Transverse colon (tissue), 4 donors: ENCODE results near the gene FAAH. TPM values are rescaled to one million over a fixed set of nuclear protein-coding genes. Genes with fewer than 3 reads are reported as not detected.

Experiments
- DNase-seq: peaks from one replicate; pipeline ENCODE4 v3.0.0-alpha.2; 2019
- H3K27ac ChIP-seq, 4 donors: fragments of 200-600 bp; sonication (generic); 2 replicates each; pipeline ENCODE4 v1.5.1; 2016 to 2018; ENCODE audit warnings: inconsistent platforms in 4 of 4
- H3K27me3 ChIP-seq: fragments of 200-600 bp; sonication (generic); 2 replicates; pipeline ENCODE4 v1.5.1; 2017; ENCODE audit warnings: inconsistent platforms
- H3K36me3 ChIP-seq, 4 donors: fragments of 200-600 bp; sonication (generic); 2 replicates each; pipeline ENCODE4 v1.5.1; 2017 to 2019; ENCODE audit warnings: inconsistent platforms in 4 of 4
- H3K4me1 ChIP-seq, 4 donors: fragments of 200-600 bp; sonication (generic); 2 replicates each; pipeline ENCODE4 v1.5.1; 2017 to 2020; ENCODE audit warnings: inconsistent platforms in 4 of 4
- H3K4me3 ChIP-seq, 4 donors: fragments of 200-600 bp; sonication (generic); 1 replicate in 1 of 4; 2 replicates in 3 of 4; pipeline versions ENCODE4 v1.5.1 to v1.6.1; 2017 to 2019; ENCODE audit warnings: inconsistent platforms in 4 of 4
- H3K9me3 ChIP-seq, 2 donors: fragments of 200-600 bp; sonication (generic); 2 replicates each; pipeline ENCODE4 v1.5.1; 2017 to 2019; ENCODE audit warnings: inconsistent platforms in 2 of 2
- EP300 ChIP-seq: sonication (generic); formaldehyde crosslinking; IDR thresholded peaks from one replicate; pipeline ENCODE4 v1.6.1; 2017; ENCODE audit warnings: antibody characterized with exemption, low read depth
- POLR2A ChIP-seq: fragments of 450-650 bp; IDR thresholded peaks from one replicate; pipeline ENCODE4 v1.6.1; 2016; ENCODE audit warnings: antibody characterized with exemption, mild to moderate bottlenecking, moderate library complexity
- POLR2AphosphoS5 ChIP-seq, 3 donors: sonication (generic); formaldehyde crosslinking; IDR thresholded peaks; one replicate each; pipeline ENCODE4 v1.6.1; 2016; ENCODE audit warnings: antibody characterized with exemption in 3 of 3
- WGBS, 2 donors: methylation state at CpG; one replicate each; pipeline ENCODE4 v1.1.5; 2018; ENCODE audit warnings: low coverage in 1 of 2; 5-methylcytosine and 5-hydroxymethylcytosine counted together
- in situ Hi-C, 4 donors: fragments of 200-750 bp; cut with MboI; loops; one replicate each; pipeline versions ENCODE4 v1.15.0 to v1.15.1; 2017; ENCODE audit warnings: low sequenced_read_pairs in 3 of 4, low pct_ligation_motif_present in 1 of 4, low pct_unique_long_range_greater_than_20kb in 1 of 4
- intact Hi-C: fragments of 100-400 bp; cut with DNase I; formaldehyde crosslinking; loops from one replicate; pipeline ENCODE4 v1.15.1; 2023; ENCODE audit warnings: low total_unique reads
- total RNA-seq, 4 donors: library from RNA; depleted of rRNA; stranded (reverse); fragments of >200 nt; gene quantifications; one replicate each; pipeline ENCODE4 v1.1.0, GENCODE V29; 2016
- TF ChIP-seq, protein P1 (sequence below), 5 experiments: fragments of 200-600 bp in 3 of 5; fragments of 450-650 bp in 2 of 5; sonication (generic) in 3 of 5; IDR thresholded peaks; 1 replicate in 2 of 5; 2 replicates in 3 of 5; pipeline ENCODE4 v1.5.1; 2016 to 2017; ENCODE audit warnings: antibody characterized with exemption in 5 of 5, inconsistent platforms in 3 of 5, mild to moderate bottlenecking in 2 of 5, moderate library complexity in 1 of 5

The FAAH gene
- total RNA-seq, 4 donors from 2014 or later = 90.8 to 349 (median 141) TPM

DNA sequence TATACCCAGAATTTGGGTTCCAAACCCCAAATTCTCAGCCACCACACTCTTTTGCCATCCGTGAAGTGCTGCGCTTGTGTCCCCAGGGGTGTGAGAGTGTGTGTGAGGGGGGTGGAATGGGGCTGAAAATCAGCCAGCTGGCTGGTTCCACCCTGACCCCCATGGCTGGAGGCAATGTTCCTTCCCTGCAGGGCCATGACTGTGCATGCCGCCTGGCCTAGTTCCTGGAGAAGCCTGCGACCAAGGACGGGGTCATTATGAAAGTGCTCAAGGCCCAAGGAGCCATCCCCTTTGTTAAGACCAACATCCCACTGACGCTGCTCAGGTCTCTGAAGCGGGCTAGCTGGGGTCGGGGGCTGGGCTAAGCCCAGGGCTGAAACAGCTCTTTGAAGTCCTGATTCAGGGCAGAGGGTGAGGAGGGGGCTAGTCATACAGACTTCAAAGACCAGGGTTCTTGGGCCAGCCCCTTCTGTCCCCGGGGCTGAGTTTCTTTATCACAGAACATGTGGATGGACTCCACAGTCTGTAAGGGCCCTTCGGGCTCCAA lies 38.7 kb downstream of the FAAH start:
- H3K27ac ChIP-seq = no peak overlapping the region
- no peaks in the 10 kb centered on the region for H3K27me3 ChIP-seq
- H3K4me1 ChIP-seq = no peaks in the 10 kb centered on the region
- in situ Hi-C loops = loop anchor here in 1 of 4 donors (25.0 kb wide), 1 partner anchor 304 kb away; no protein-coding TSS in a partner anchor
- intact Hi-C loops = no loop called here
- 69 to 100% methylated on average over 1 to 10 of the region's 10 CpGs for WGBS, 2 donors
- no peaks in the 10 kb centered on the region for H3K36me3 ChIP-seq
- no peaks in the 10 kb centered on the region for H3K9me3 ChIP-seq
- no peak for DNase-seq
- no peak overlapping the region for H3K4me3 ChIP-seq
- TF ChIP-seq EP300 = no peak
- no peak for TF ChIP-seq POLR2AphosphoS5 (IDR thresholded peaks at IDR 0.05)

DNA sequence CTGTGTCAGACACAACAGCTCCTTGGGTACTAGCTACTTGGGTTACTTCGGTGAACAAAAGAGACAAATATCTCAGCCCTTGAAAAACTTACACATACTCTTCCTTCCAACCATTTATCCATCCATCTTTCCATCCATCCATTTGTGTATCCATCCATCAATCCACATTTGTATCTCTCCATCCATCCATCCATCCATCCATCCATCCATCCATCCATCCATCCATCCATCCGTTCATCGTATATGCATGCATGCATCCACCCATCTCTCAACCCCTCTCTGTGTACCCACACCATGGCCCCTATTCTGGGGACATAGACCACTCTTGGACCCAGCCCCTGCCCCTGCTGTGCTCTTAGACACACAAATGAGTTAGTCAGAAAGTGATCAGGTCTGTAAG lies 40.2 kb downstream of the FAAH start:
- in situ Hi-C loops = loop anchor here in 1 of 4 donors (25.0 kb wide), 1 partner anchor 303 kb away; no protein-coding TSS in a partner anchor
- WGBS, 2 donors = 86 to 89% methylated on average over 3 of the region's 3 CpGs

DNA sequence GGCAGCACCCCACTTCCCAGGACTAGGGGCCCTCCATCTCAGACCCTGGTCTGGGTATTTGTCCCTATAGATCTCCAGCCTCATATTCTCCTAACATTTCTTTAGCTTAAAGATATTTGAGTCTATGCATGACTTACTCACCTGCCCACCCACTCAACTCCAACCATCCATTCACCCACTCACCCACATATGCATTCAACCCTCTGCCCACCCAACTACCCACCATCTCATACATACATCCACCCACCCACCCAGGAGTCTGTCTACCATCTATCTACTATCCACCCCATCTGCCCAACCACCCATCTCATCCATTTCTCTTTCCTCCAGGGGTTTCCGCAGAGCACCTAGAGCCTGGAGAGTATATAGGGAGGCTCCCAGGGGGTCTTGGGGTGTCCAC lies 42.7 kb downstream of the FAAH start:
- no peaks in the 10 kb centered on the region for H3K27me3 ChIP-seq
- TF ChIP-seq EP300 = no peak
- in situ Hi-C loops (loop anchor here in 1 of 4 donors (25.0 kb wide), 1 partner anchor 300 kb away; no protein-coding TSS in a partner anchor), intact Hi-C loops (no loop called here)
- no peak overlapping the region for H3K27ac ChIP-seq
- H3K4me1 ChIP-seq = no peaks in the 10 kb centered on the region
- no peak overlapping the region for H3K4me3 ChIP-seq
- DNase-seq = no peak
- 95% methylated on average over 1 of the region's 1 CpG; no CpG with 5 or more reads in 1 of the 2 donors for WGBS, 2 donors
- H3K36me3 ChIP-seq = no peaks in the 10 kb centered on the region
- no peaks in the 10 kb centered on the region for H3K9me3 ChIP-seq

More for the DNA sequence above, 40.2 kb downstream of the FAAH start:
- Histone ChIP-seq H3K4me1 (no peaks in the 10 kb centered on the region), H3K9me3 (no peaks in the 10 kb centered on the region), H3K27ac (no peak overlapping the region), H3K4me3 (no peak overlapping the region), H3K27me3 (no peaks in the 10 kb centered on the region), H3K36me3 (no peaks in the 10 kb centered on the region)
- intact Hi-C loops = no loop called here
- no peak for DNase-seq
- TF ChIP-seq POLR2AphosphoS5 (IDR thresholded peaks at IDR 0.05) (no peak), EP300 (no peak), POLR2A (no peak)
- TF ChIP-seq, protein P1, sequence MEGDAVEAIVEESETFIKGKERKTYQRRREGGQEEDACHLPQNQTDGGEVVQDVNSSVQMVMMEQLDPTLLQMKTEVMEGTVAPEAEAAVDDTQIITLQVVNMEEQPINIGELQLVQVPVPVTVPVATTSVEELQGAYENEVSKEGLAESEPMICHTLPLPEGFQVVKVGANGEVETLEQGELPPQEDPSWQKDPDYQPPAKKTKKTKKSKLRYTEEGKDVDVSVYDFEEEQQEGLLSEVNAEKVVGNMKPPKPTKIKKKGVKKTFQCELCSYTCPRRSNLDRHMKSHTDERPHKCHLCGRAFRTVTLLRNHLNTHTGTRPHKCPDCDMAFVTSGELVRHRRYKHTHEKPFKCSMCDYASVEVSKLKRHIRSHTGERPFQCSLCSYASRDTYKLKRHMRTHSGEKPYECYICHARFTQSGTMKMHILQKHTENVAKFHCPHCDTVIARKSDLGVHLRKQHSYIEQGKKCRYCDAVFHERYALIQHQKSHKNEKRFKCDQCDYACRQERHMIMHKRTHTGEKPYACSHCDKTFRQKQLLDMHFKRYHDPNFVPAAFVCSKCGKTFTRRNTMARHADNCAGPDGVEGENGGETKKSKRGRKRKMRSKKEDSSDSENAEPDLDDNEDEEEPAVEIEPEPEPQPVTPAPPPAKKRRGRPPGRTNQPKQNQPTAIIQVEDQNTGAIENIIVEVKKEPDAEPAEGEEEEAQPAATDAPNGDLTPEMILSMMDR (IDR thresholded peaks at IDR 0.05) = no peak

DNA sequence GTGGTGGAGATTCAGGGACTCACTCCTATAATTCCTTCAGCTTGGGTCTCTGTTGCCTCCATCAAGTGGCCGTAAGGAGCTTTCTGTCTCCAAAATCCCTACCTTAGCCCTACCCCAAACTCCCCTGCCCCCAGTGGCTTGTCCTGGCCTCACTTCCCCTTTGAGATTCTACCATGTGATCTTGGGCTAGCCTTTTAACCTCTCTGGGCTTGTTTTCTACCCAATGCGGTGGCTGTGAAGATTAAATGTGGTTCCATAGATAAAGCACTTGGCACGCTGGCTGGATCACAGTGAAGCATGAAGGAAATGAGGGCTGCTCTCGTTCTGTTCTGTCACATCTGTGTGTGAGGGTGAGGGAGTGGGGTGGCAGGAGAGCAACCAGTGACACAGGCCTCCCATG lies 43.6 kb downstream of the FAAH start:
- intact Hi-C loops (no loop called here), in situ Hi-C loops (loop anchor here in 1 of 4 donors (25.0 kb wide), 1 partner anchor 300 kb away; no protein-coding TSS in a partner anchor)
- Histone ChIP-seq H3K4me3 (no peak overlapping the region), H3K36me3 (no peaks in the 10 kb centered on the region), H3K27ac (no peak overlapping the region), H3K4me1 (peaks cover 0 to 5% (median 3%) of the 10 kb centered on the region in 4 donors), H3K9me3 (no peaks in the 10 kb centered on the region), H3K27me3 (no peaks in the 10 kb centered on the region)
- WGBS, 2 donors = 60 to 79% methylated on average over 1 to 4 of the region's 4 CpGs
- DNase-seq = no peak
- no peak for TF ChIP-seq EP300
- TF ChIP-seq POLR2AphosphoS5 (IDR thresholded peaks at IDR 0.05) = no peak
- TF ChIP-seq, protein P1 (IDR thresholded peaks at IDR 0.05) = no peak
- no peak for TF ChIP-seq POLR2A

DNA sequence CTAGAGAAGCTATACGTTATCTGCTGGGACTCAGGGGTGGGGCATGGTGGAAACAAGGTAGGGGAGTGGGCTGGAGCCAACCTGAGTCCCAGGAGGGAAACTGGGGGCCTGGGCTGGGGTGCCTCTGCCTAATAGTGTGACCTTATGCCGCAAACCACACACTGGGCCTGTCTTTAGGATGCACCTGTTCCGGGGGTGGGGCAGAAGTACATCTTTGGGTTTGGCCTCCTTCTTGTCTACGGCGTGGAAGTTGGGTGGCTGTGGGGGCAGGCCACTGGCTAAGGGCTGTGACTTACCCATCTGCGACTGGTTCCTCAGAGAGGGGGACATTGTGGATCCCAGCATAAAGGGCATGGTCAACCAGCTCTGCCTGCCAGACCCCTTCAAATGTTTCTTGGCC lies 44.2 kb downstream of the FAAH start:
- Histone ChIP-seq H3K36me3 (no peaks in the 10 kb centered on the region), H3K4me1 (peaks cover 0 to 10% (median 5%) of the 10 kb centered on the region in 4 donors), H3K27me3 (no peaks in the 10 kb centered on the region), H3K27ac (no peak overlapping the region), H3K4me3 (no peak overlapping the region), H3K9me3 (no peaks in the 10 kb centered on the region)
- intact Hi-C loops (no loop called here), in situ Hi-C loops (loop anchor here in 1 of 4 donors (25.0 kb wide), 1 partner anchor 299 kb away; no protein-coding TSS in a partner anchor)
- 62 to 80% methylated on average over 5 to 6 of the region's 6 CpGs for WGBS, 2 donors
- no peak for TF ChIP-seq POLR2AphosphoS5 (IDR thresholded peaks at IDR 0.05)
- TF ChIP-seq POLR2A = no peak
- no peak for TF ChIP-seq EP300
- TF ChIP-seq, protein P1 (IDR thresholded peaks at IDR 0.05) = no peak
- DNase-seq = no peak
